ENCODE measurements around the gene NPPA. TPM values are rescaled to one million over a fixed set of nuclear protein-coding genes. Genes with fewer than 3 reads are reported as not detected.

Gene NPPA
- total RNA-seq, 6 experiments from 2014 or later = not detected

- Mint-ChIP-seq H3K4me1 (ENCODE audit: low read depth) (peaks cover 22% of the 10 kb centered on the region), H3K36me3 (ENCODE audit: low read depth) (peaks cover 30% of the 10 kb centered on the region), H3K27ac (no peak overlapping the region)
Measured at GRCh38 chr1:11817192-11817591, 30.4 kb downstream of the NPPA start.

GRCh38 chr1:11813021-11813420, 34.6 kb downstream of the NPPA start:
- H3K9me3 Mint-ChIP-seq = no peaks in the 10 kb centered on the region
- no peak overlapping the region for H3K27ac Mint-ChIP-seq
- H3K4me3 Mint-ChIP-seq = no peak overlapping the region
- DNase-seq = no peak
- no peak for TF ChIP-seq CTCF (IDR thresholded peaks at IDR 0.05)
- H3K36me3 Mint-ChIP-seq (ENCODE audit: low read depth) = peaks cover 20% of the 10 kb centered on the region; the same call in 1 of the 2 replicates
- H3K27me3 Mint-ChIP-seq (ENCODE audit: insufficient read depth) = no peaks in the 10 kb centered on the region; the same call in 1 of the 2 replicates
- H3K4me1 Mint-ChIP-seq (ENCODE audit: low read depth) = peaks cover 7% of the 10 kb centered on the region

More at GRCh38 chr1:11817192-11817591, 30.4 kb downstream of the NPPA start:
- no peaks in the 10 kb centered on the region for H3K9me3 Mint-ChIP-seq
- DNase-seq = no peak
- no peak overlapping the region for H3K4me3 Mint-ChIP-seq
- H3K27me3 Mint-ChIP-seq (ENCODE audit: insufficient read depth) = no peaks in the 10 kb centered on the region; the same call in 1 of the 2 replicates
- no peak for TF ChIP-seq CTCF (IDR thresholded peaks at IDR 0.05)

GRCh38 chr1:11807133-11807532, 40.5 kb downstream of the NPPA start:
- no peak for TF ChIP-seq CTCF (IDR thresholded peaks at IDR 0.05)
- peaks cover 52% of the 10 kb centered on the region for H3K4me1 Mint-ChIP-seq (ENCODE audit: low read depth)
- peaks cover 4% of the 10 kb centered on the region; the same call in 1 of the 2 replicates for H3K27me3 Mint-ChIP-seq (ENCODE audit: insufficient read depth)
- peak overlapping the region; percentile 97 for H3K27ac Mint-ChIP-seq
- no peak for DNase-seq
- H3K9me3 Mint-ChIP-seq = no peaks in the 10 kb centered on the region
- peaks cover 12% of the 10 kb centered on the region; the same call in 1 of the 2 replicates for H3K36me3 Mint-ChIP-seq (ENCODE audit: low read depth)
- peak overlapping the region; percentile 100 for H3K4me3 Mint-ChIP-seq

GRCh38 chr1:11806307-11806936, 41.2 kb downstream of the NPPA start:
- peaks cover 4% of the 10 kb centered on the region; the same call in 1 of the 2 replicates for H3K27me3 Mint-ChIP-seq (ENCODE audit: insufficient read depth)
- peaks cover 12% of the 10 kb centered on the region; the same call in 1 of the 2 replicates for H3K36me3 Mint-ChIP-seq (ENCODE audit: low read depth)
- TF ChIP-seq CTCF (IDR thresholded peaks at IDR 0.05) = no peak
- H3K4me1 Mint-ChIP-seq (ENCODE audit: low read depth) = peaks cover 59% of the 10 kb centered on the region
- peak; percentile 49 for DNase-seq
- no peaks in the 10 kb centered on the region for H3K9me3 Mint-ChIP-seq
- H3K27ac Mint-ChIP-seq = peak overlapping the region; percentile 97
- H3K4me3 Mint-ChIP-seq = peak overlapping the region; percentile 100

- peaks cover 12% of the 10 kb centered on the region; the same call in 1 of the 2 replicates for H3K36me3 Mint-ChIP-seq (ENCODE audit: low read depth)
- peaks cover 63% of the 10 kb centered on the region for H3K4me1 Mint-ChIP-seq (ENCODE audit: low read depth)
- H3K4me3 Mint-ChIP-seq = peak within 1 kb of the TSS; percentile 100
Measured at GRCh38 chr1:11805422-11806306, 41.9 kb downstream of the NPPA start, which contains the start of the genes CLCN6 and MTHFR. TSS of gene CLCN6 (plus strand) at chr1:11806191. CDS start at chr1:11806263, 72 bp downstream. TSS of gene MTHFR (minus strand) at chr1:11805964. CDS start at chr1:11803116, 2,848 bp downstream.

More at GRCh38 chr1:11805422-11806306, 41.9 kb downstream of the NPPA start, which contains the start of the genes CLCN6 and MTHFR:
- peaks cover 4% of the 10 kb centered on the region; the same call in 1 of the 2 replicates for H3K27me3 Mint-ChIP-seq (ENCODE audit: insufficient read depth)
- peak; percentile 99 for DNase-seq
- no peak for TF ChIP-seq CTCF (IDR thresholded peaks at IDR 0.05)
- peak within 1 kb of the TSS; percentile 97 for H3K27ac Mint-ChIP-seq
- H3K9me3 Mint-ChIP-seq = no peaks in the 10 kb centered on the region
